GM11168 (cell line): ENCODE data around the gene CATSPERB.
"Not testable (repeated sequence)": the region's sequence is repeated elsewhere in the genome, so short reads cannot be mapped to it uniquely, and the experiment has no call there.

Experiments
- in situ Hi-C: fragments of 300-500 bp; cut with MboI; formaldehyde crosslinking; loops from one replicate; pipeline ENCODE4 v1.12.0; 2022; ENCODE audit warnings: low sequenced_read_pairs; ENCODE audit not compliant: unreplicated experiment

Gene CATSPERB

GRCh38 chr14:91593957-91594356 is 137.9 kb downstream of the CATSPERB start:
- in situ Hi-C loops, result not testable (repeated sequence)

- in situ Hi-C loops, result no loop called here
Observed at GRCh38 chr14:91586410-91586809, 145.5 kb downstream of the CATSPERB start.

- in situ Hi-C loops, result no loop called here
Observed at GRCh38 chr14:91585856-91586255, 146.0 kb downstream of the CATSPERB start.

GRCh38 chr14:91582761-91583160 is 149.1 kb downstream of the CATSPERB start:
- in situ Hi-C loops, result no loop called here

GRCh38 chr14:91580876-91581577 is 150.9 kb downstream of the CATSPERB start:
- in situ Hi-C loops, result no loop called here

- in situ Hi-C loops, result no loop called here
Observed at GRCh38 chr14:91577632-91578233, 154.2 kb downstream of the CATSPERB start.

GRCh38 chr14:91575469-91576208 is 156.2 kb downstream of the CATSPERB start:
- in situ Hi-C loops, result no loop called here

- in situ Hi-C loops, result no loop called here
Observed at GRCh38 chr14:91573894-91574837, 157.7 kb downstream of the CATSPERB start.

- in situ Hi-C loops, result no loop called here
Observed at GRCh38 chr14:91573528-91573893, 158.4 kb downstream of the CATSPERB start.

GRCh38 chr14:91570021-91570420 is 161.9 kb downstream of the CATSPERB start:
- in situ Hi-C loops, result no loop called here

- in situ Hi-C loops, result no loop called here
Observed at GRCh38 chr14:91569301-91569700, 162.6 kb downstream of the CATSPERB start.

- in situ Hi-C loops, result no loop called here
Observed at GRCh38 chr14:91568626-91569025, 163.3 kb downstream of the CATSPERB start.

GRCh38 chr14:91567827-91568226 is 164.1 kb downstream of the CATSPERB start:
- in situ Hi-C loops, result not testable (repeated sequence)

GRCh38 chr14:91555531-91555930 is 176.4 kb downstream of the CATSPERB start:
- in situ Hi-C loops, result no loop called here

GRCh38 chr14:91554535-91555332 is 177.2 kb downstream of the CATSPERB start:
- in situ Hi-C loops, result no loop called here

GRCh38 chr14:91548108-91548507 is 183.8 kb downstream of the CATSPERB start:
- in situ Hi-C loops, result no loop called here

GRCh38 chr14:91545946-91546716 is 185.8 kb downstream of the CATSPERB start:
- in situ Hi-C loops, result no loop called here

- in situ Hi-C loops, result no loop called here
Observed at GRCh38 chr14:91545204-91545603, 186.7 kb downstream of the CATSPERB start.

- in situ Hi-C loops, result no loop called here
Observed at GRCh38 chr14:91536327-91536726, 195.6 kb downstream of the CATSPERB start.
